ENCODE data around the gene ADGRD1. TPM values are rescaled to one million over a fixed set of nuclear protein-coding genes. Genes with fewer than 3 reads are reported as not detected.

ADGRD1 gene
- total RNA-seq, 1 donor from 2014 or later, result 1.7 TPM

DNA sequence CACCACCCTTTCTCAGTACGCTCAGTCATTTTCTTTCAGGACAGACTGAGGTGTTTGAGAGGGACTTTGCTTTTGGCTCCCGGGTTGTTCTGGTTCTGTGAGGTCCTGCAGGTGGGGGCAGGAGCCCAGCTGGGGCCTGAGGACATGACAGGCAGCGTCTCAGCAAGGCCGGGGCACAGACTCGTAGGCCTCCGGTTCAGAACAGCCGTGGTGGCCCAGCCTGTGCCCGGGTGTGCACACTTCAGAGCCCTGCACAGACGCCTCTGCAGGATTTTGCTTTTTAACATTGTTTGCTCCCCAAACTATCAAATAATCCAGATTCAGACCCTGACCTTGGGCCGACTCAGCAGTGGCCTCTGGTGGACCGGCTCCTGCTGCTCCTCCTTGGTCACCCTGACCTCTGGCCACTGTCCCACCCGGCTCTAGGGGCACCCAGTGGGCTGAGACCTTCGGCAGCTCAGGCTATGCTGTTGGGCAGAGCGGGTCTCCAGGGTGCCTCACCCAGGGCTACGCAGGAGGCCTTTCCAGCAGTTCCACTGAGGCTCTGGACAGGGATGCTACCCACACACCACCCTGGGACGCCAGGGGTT lies 65.2 kb downstream of the ADGRD1 start:
- Mint-ChIP-seq H3K9me3 (ENCODE audit: unreplicated experiment) (no peaks in the 10 kb centered on the region), H3K4me3 (ENCODE audit: unreplicated experiment) (no peak overlapping the region), H3K4me1 (ENCODE audit: unreplicated experiment) (no peaks in the 10 kb centered on the region), H3K27me3 (ENCODE audit: unreplicated experiment) (peaks cover 6% of the 10 kb centered on the region), H3K36me3 (ENCODE audit: low read depth, unreplicated experiment) (no peaks in the 10 kb centered on the region), H3K27ac (ENCODE audit: unreplicated experiment) (no peak overlapping the region)
- DNase-seq (ENCODE audit: low spot score), result no peak
- TF ChIP-seq, protein P1, sequence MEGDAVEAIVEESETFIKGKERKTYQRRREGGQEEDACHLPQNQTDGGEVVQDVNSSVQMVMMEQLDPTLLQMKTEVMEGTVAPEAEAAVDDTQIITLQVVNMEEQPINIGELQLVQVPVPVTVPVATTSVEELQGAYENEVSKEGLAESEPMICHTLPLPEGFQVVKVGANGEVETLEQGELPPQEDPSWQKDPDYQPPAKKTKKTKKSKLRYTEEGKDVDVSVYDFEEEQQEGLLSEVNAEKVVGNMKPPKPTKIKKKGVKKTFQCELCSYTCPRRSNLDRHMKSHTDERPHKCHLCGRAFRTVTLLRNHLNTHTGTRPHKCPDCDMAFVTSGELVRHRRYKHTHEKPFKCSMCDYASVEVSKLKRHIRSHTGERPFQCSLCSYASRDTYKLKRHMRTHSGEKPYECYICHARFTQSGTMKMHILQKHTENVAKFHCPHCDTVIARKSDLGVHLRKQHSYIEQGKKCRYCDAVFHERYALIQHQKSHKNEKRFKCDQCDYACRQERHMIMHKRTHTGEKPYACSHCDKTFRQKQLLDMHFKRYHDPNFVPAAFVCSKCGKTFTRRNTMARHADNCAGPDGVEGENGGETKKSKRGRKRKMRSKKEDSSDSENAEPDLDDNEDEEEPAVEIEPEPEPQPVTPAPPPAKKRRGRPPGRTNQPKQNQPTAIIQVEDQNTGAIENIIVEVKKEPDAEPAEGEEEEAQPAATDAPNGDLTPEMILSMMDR (IDR thresholded peaks at IDR 0.05; ENCODE audit: unreplicated experiment), result no peak

DNA sequence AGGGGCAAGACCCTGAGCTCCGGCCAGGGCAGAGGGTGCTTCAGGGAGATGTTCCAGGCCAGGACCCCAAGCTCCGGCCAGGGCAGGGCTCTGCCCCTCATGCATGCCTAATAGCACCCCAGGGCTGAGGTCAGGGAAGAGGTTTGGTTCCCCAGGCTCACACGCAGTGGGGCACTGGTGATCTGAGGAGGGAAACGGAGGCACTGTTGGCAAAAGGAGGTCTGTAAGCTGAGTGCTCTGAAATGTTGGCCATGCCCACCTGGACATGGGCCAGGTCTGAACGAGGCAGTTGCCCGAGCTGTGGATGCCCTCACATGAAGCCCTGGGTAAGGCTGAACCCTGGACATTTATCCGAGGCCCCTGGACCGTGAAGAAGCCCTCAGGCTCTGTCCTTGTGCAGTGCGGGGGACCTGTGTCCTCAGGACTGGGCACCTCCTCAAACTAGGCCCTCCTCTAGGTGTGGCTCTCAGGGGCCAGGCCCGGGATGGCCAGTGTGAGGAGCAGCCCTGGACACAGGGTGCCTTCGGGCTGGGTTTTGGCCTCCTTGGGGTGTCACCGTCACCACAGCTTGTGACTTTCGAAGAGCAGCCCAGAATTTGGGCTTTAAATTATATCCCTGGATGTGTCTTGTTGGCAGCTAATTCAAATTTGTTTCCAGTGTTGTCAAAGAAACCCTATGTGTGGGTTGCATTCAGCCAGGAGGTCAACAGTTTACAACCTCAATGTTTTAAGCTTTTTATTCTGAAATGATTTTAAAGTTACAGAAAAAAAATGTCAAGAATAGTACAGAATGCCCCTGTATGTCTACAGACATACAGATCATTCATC lies 66.8 kb downstream of the ADGRD1 start:
- H3K4me1 Mint-ChIP-seq (ENCODE audit: unreplicated experiment), result no peaks in the 10 kb centered on the region

DNA sequence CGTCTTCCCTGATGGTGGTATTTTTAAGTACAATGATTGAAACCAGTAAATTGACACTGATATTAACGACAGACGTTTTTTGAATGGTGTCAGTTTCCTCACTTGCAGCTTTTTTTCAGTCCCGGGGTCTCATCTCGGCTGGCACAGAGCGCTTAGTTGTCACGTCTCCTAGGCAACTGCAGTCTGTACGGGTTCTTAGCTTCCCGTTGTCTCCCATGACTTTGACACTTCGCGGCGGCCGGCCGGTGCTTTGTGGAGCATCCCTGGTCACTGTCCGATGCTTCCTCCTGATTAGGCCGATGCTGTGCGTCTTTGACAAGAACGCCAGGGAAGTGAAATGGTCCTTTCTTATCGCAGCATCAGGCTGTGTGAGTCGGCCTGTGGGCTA lies 67.4 kb downstream of the ADGRD1 start:
- Mint-ChIP-seq H3K36me3 (ENCODE audit: low read depth, unreplicated experiment) (no peaks in the 10 kb centered on the region), H3K27ac (ENCODE audit: unreplicated experiment) (no peak overlapping the region), H3K9me3 (ENCODE audit: unreplicated experiment) (no peaks in the 10 kb centered on the region), H3K4me1 (ENCODE audit: unreplicated experiment) (no peaks in the 10 kb centered on the region), H3K27me3 (ENCODE audit: unreplicated experiment) (peaks cover 3% of the 10 kb centered on the region), H3K4me3 (ENCODE audit: unreplicated experiment) (no peak overlapping the region)
- TF ChIP-seq, protein P1 (IDR thresholded peaks at IDR 0.05; ENCODE audit: unreplicated experiment), result no peak
- DNase-seq (ENCODE audit: low spot score), result no peak

More for the DNA sequence above, 66.8 kb downstream of the ADGRD1 start:
- no peak overlapping the region for H3K4me3 Mint-ChIP-seq (ENCODE audit: unreplicated experiment)
- H3K9me3 Mint-ChIP-seq (ENCODE audit: unreplicated experiment), result no peaks in the 10 kb centered on the region
- no peaks in the 10 kb centered on the region for H3K36me3 Mint-ChIP-seq (ENCODE audit: low read depth, unreplicated experiment)
- TF ChIP-seq, protein P1 (IDR thresholded peaks at IDR 0.05; ENCODE audit: unreplicated experiment), result no peak
- H3K27ac Mint-ChIP-seq (ENCODE audit: unreplicated experiment), result no peak overlapping the region
- peaks cover 3% of the 10 kb centered on the region for H3K27me3 Mint-ChIP-seq (ENCODE audit: unreplicated experiment)
- DNase-seq (ENCODE audit: low spot score), result no peak

DNA sequence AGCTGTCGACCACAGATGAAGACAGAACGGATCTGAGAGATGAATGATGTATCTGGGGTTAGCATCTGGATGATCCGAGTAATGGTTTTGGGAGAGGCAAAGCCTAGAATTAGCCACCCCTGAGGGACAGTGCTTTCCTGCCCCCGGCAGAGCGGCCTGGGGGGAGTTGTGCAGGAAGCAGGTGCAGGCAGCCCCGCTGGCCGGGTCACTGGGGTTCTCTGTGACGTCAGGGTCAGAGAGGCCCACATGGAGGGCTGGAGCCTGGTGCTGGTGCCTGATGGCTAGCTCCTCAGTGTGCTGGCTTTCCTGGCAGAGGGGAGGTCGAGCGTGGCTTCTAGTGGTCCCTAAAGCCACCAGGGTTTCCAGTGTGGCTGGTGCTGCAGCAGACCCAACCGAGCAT lies 70.3 kb downstream of the ADGRD1 start:
- DNase-seq (ENCODE audit: low spot score), result no peak
- H3K9me3 Mint-ChIP-seq (ENCODE audit: unreplicated experiment), result no peaks in the 10 kb centered on the region
- no peaks in the 10 kb centered on the region for H3K36me3 Mint-ChIP-seq (ENCODE audit: low read depth, unreplicated experiment)
- TF ChIP-seq, protein P1 (IDR thresholded peaks at IDR 0.05; ENCODE audit: unreplicated experiment), result no peak
- no peak overlapping the region for H3K4me3 Mint-ChIP-seq (ENCODE audit: unreplicated experiment)
- H3K27ac Mint-ChIP-seq (ENCODE audit: unreplicated experiment), result no peak overlapping the region
- peaks cover 1% of the 10 kb centered on the region for H3K4me1 Mint-ChIP-seq (ENCODE audit: unreplicated experiment)
- H3K27me3 Mint-ChIP-seq (ENCODE audit: unreplicated experiment), result peaks cover 9% of the 10 kb centered on the region

DNA sequence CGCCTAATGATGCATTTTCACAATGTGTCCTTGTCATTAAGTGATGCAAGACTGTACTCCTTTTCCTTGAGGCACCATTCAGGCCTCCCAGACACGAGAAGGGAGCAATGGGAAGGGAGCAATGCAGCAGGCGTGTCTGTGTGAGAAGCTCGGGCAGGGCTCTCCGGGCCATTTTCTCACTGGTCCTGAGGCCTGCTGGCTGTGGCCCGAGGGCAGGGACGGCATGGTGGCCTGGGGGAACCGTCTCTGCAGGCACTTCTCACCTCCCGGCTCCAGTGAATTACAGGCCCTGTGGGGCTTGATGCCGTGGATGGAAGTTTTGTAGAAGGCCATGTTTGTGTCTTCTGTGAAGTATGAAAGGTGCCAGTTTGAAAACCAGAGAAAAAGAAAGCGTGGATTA lies 71.0 kb downstream of the ADGRD1 start:
- Mint-ChIP-seq H3K27me3 (ENCODE audit: unreplicated experiment) (peaks cover 9% of the 10 kb centered on the region), H3K4me1 (ENCODE audit: unreplicated experiment) (peaks cover 3% of the 10 kb centered on the region), H3K4me3 (ENCODE audit: unreplicated experiment) (no peak overlapping the region), H3K36me3 (ENCODE audit: low read depth, unreplicated experiment) (no peaks in the 10 kb centered on the region), H3K27ac (ENCODE audit: unreplicated experiment) (no peak overlapping the region), H3K9me3 (ENCODE audit: unreplicated experiment) (no peaks in the 10 kb centered on the region)
- DNase-seq (ENCODE audit: low spot score), result no peak
- TF ChIP-seq, protein P1 (IDR thresholded peaks at IDR 0.05; ENCODE audit: unreplicated experiment), result no peak

Data from endothelial cell (in vitro differentiated cells).